GM18907 (cell line): ENCODE data around the gene TFEB.

Experiments
- ATAC-seq: cut with Tn5 transposase; IDR thresholded peaks from one replicate; pipeline ENCODE4 v1.9.1; 2021; ENCODE audit warnings: mild to moderate bottlenecking, moderate library complexity; ENCODE audit not compliant: unreplicated experiment

TFEB gene

GRCh38 chr6:41677124-41677921 lies 58.1 kb downstream of the TFEB start:
- ATAC-seq = no peak

GRCh38 chr6:41676431-41676830 lies 59.0 kb downstream of the TFEB start:
- ATAC-seq = no peak

GRCh38 chr6:41675992-41676391 lies 59.4 kb downstream of the TFEB start:
- ATAC-seq = no peak

GRCh38 chr6:41675176-41675775 lies 60.1 kb downstream of the TFEB start:
- no peak for ATAC-seq

- ATAC-seq = no peak
These were observed 61.0 kb downstream of the TFEB start for GRCh38 chr6:41674231-41675000.

- no peak for ATAC-seq
These were observed 61.8 kb downstream of the TFEB start for GRCh38 chr6:41673704-41674000.

GRCh38 chr6:41672816-41673703 lies 62.3 kb downstream of the TFEB start:
- ATAC-seq = no peak

- ATAC-seq = no peak
These were observed 63.4 kb downstream of the TFEB start for GRCh38 chr6:41672016-41672415.

GRCh38 chr6:41671376-41671775 lies 64.0 kb downstream of the TFEB start:
- no peak for ATAC-seq

- ATAC-seq = no peak
These were observed 64.6 kb downstream of the TFEB start for GRCh38 chr6:41670703-41671360.

GRCh38 chr6:41668968-41669367 lies 66.4 kb downstream of the TFEB start:
- ATAC-seq = no peak

GRCh38 chr6:41667195-41667594 lies 68.2 kb downstream of the TFEB start:
- no peak for ATAC-seq

- ATAC-seq = no peak
These were observed 71.1 kb downstream of the TFEB start for GRCh38 chr6:41664271-41664670.

- ATAC-seq = no peak
These were observed 71.8 kb downstream of the TFEB start for GRCh38 chr6:41663568-41663967.

- no peak for ATAC-seq
These were observed 75.5 kb downstream of the TFEB start for GRCh38 chr6:41659935-41660334.

GRCh38 chr6:41658636-41659035 lies 76.8 kb downstream of the TFEB start:
- ATAC-seq = no peak

GRCh38 chr6:41657131-41658094 lies 78.0 kb downstream of the TFEB start:
- no peak for ATAC-seq

GRCh38 chr6:41656002-41656691 lies 79.3 kb downstream of the TFEB start:
- no peak for ATAC-seq

- no peak for ATAC-seq
These were observed 79.8 kb downstream of the TFEB start for GRCh38 chr6:41655646-41656001.
